Stomach (tissue), 9 donors: ENCODE measurements around the gene COL24A1. TPM values are rescaled to one million over a fixed set of nuclear protein-coding genes. Genes with fewer than 3 reads are reported as not detected.

Experiments
- DNase-seq, 2 donors: peaks; one replicate each; pipeline versions ENCODE4 v3.0.0 to v3.0.0-alpha.2; 2013 to 2019
- H3K27ac ChIP-seq, 5 donors: fragments of 200-600 bp in 4 of 5; sonication (generic) in 4 of 5; one replicate each; pipeline ENCODE4 v1.5.1; 2013 to 2019; ENCODE audit warnings: mild to moderate bottlenecking in 1 of 5, moderate library complexity in 1 of 5
- H3K27me3 ChIP-seq, 3 donors: fragments of 200-600 bp; sonication (generic); one replicate each; pipeline ENCODE4 v1.5.1; 2017 to 2019; ENCODE audit warnings: mixed run types in 1 of 3
- H3K36me3 ChIP-seq, 4 donors: fragments of 200-600 bp; sonication (generic); 1 replicate in 3 of 4; 2 replicates in 1 of 4; pipeline ENCODE4 v1.5.1; 2016 to 2019
- H3K4me1 ChIP-seq, 4 donors: fragments of 200-600 bp; sonication (generic); one replicate each; pipeline ENCODE4 v1.5.1; 2016 to 2019
- H3K4me3 ChIP-seq, 4 donors: fragments of 200-600 bp; sonication (generic) in 3 of 4; one replicate each; pipeline ENCODE4 v1.5.1; 2016 to 2019; ENCODE audit warnings: mild to moderate bottlenecking in 1 of 4
- H3K9me3 ChIP-seq, 4 donors: fragments of 200-600 bp; sonication (generic); one replicate each; pipeline ENCODE4 v1.5.1; 2016 to 2019
- CTCF ChIP-seq, 7 experiments: fragments of 450-650 bp in 4 of 7; fragments of 200-600 bp in 3 of 7; sonication (generic) in 3 of 7; IDR thresholded peaks; one replicate each; pipeline ENCODE4 v1.5.1; 2016 to 2019; ENCODE audit warnings: antibody characterized with exemption in 7 of 7, control low read depth in 2 of 7, mild to moderate bottlenecking in 1 of 7
- EP300 ChIP-seq: sonication (generic); formaldehyde crosslinking; IDR thresholded peaks from one replicate; pipeline ENCODE4 v1.6.1; 2017; ENCODE audit warnings: antibody characterized with exemption
- POLR2A ChIP-seq, 4 donors: fragments of 450-650 bp; IDR thresholded peaks; one replicate each; pipeline ENCODE4 v1.6.1; 2016; ENCODE audit warnings: antibody characterized with exemption in 4 of 4, control low read depth in 2 of 4, mild to moderate bottlenecking in 1 of 4, moderate library complexity in 1 of 4
- POLR2AphosphoS5 ChIP-seq, 3 donors: sonication (generic); formaldehyde crosslinking; IDR thresholded peaks; one replicate each; pipeline ENCODE4 v1.6.1; 2016; ENCODE audit warnings: antibody characterized with exemption in 3 of 3
- WGBS, 5 donors: extraction: QIAGEN DNeasy Blood & Tissue Kit in 3 of 5; methylation state at CpG; one replicate each; pipeline versions ENCODE4 v1.1.5 to v1.1.7; 2013 to 2018; 5-methylcytosine and 5-hydroxymethylcytosine counted together
- intact Hi-C: fragments of 100-400 bp; cut with DNase I; formaldehyde crosslinking; loops from one replicate; pipeline ENCODE4 v1.15.1; 2023; ENCODE audit warnings: low total_unique reads
- polyA plus RNA-seq, 3 donors: library from polyadenylated mRNA; stranded (reverse); fragments of 200-250 nt; gene quantifications; one replicate each; pipeline ENCODE4 v1.2.3, GENCODE V29; 2013
- total RNA-seq, 5 donors: library from RNA; depleted of rRNA; stranded (reverse); fragments of >200 nt; gene quantifications; one replicate each; pipeline versions ENCODE4 v1.1.0 to v1.2.3, GENCODE V29; 2014 to 2016
- donor health status: healthy with polysubstance abuse.
- donor health status: Bipolar disorder and iron deficiency.
- donor health status: healthy.

Gene COL24A1
- total and polyA plus RNA-seq, 8 donors = under 0.01 to 2.4 (median 0.34) TPM; not detected in 2

GRCh38 chr1:86152887-86153286, 3.7 kb downstream of the COL24A1 start:
- 27 to 85% (median 57%) methylated on average over 1 of the region's 1 CpG for WGBS, 5 donors
- Histone ChIP-seq H3K9me3 (no peaks in the 10 kb centered on the region), H3K36me3 (no peaks in the 10 kb centered on the region), H3K4me1 (peaks cover 17 to 32% (median 22%) of the 10 kb centered on the region in 4 donors), H3K27me3 (peaks cover 0 to 34% (median 31%) of the 10 kb centered on the region in 3 donors), H3K4me3 (no peak overlapping the region), H3K27ac (no peak overlapping the region)
- intact Hi-C loops = no loop called here
- DNase-seq = no peak
- no peak for TF ChIP-seq POLR2A (IDR thresholded peaks at IDR 0.05)
- TF ChIP-seq POLR2AphosphoS5 (IDR thresholded peaks at IDR 0.05) = no peak
- no peak for TF ChIP-seq CTCF (IDR thresholded peaks at IDR 0.05)
- no peak for TF ChIP-seq EP300

DNA sequence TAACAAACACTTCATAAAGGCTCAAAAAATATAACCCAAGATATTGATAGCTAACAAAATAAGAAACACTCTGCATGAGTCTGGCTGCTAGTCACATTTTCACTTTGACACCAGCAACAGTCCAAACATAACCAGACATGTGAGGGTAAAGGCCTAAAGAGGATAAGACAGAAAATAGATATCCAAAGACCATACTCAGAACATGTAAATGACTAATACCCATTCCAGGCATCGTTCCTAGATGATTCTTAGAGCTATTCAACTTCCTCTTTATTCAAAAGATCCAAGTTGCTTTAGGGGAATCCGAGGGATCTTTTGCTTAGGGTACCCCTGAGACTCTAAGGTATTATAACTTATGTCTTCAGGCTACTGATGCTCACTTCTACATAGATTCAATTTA, 5.1 kb downstream of the COL24A1 start:
- no peaks in the 10 kb centered on the region for H3K36me3 ChIP-seq
- H3K4me1 ChIP-seq = peaks cover 15 to 23% (median 17%) of the 10 kb centered on the region in 4 donors
- TF ChIP-seq POLR2A (IDR thresholded peaks at IDR 0.05) = no peak
- no peak for TF ChIP-seq CTCF (IDR thresholded peaks at IDR 0.05)
- no peak for TF ChIP-seq POLR2AphosphoS5 (IDR thresholded peaks at IDR 0.05)
- no peak for TF ChIP-seq EP300
- no peak overlapping the region for H3K27ac ChIP-seq
- H3K4me3 ChIP-seq = no peak overlapping the region
- intact Hi-C loops = no loop called here
- no peak for DNase-seq
- peaks cover 0 to 25% (median 23%) of the 10 kb centered on the region in 3 donors for H3K27me3 ChIP-seq
- 49 to 62% (median 59%) methylated on average over 2 of the region's 2 CpGs for WGBS, 5 donors
- H3K9me3 ChIP-seq = no peaks in the 10 kb centered on the region

- intact Hi-C loops = no loop called here
- H3K27ac ChIP-seq = no peak overlapping the region
- TF ChIP-seq EP300 = no peak
- no peak for TF ChIP-seq POLR2AphosphoS5 (IDR thresholded peaks at IDR 0.05)
- no peak for TF ChIP-seq POLR2A (IDR thresholded peaks at IDR 0.05)
- TF ChIP-seq CTCF (IDR thresholded peaks at IDR 0.05) = no peak
- no peak overlapping the region for H3K4me3 ChIP-seq
- H3K4me1 ChIP-seq = peaks cover 6 to 15% (median 9%) of the 10 kb centered on the region in 4 donors
- H3K36me3 ChIP-seq = no peaks in the 10 kb centered on the region
- peaks cover 0 to 17% (median 15%) of the 10 kb centered on the region in 3 donors for H3K27me3 ChIP-seq
- DNase-seq = no peak
- no peaks in the 10 kb centered on the region for H3K9me3 ChIP-seq
Measured at GRCh38 chr1:86150553-86151055, 6.0 kb downstream of the COL24A1 start.

DNA sequence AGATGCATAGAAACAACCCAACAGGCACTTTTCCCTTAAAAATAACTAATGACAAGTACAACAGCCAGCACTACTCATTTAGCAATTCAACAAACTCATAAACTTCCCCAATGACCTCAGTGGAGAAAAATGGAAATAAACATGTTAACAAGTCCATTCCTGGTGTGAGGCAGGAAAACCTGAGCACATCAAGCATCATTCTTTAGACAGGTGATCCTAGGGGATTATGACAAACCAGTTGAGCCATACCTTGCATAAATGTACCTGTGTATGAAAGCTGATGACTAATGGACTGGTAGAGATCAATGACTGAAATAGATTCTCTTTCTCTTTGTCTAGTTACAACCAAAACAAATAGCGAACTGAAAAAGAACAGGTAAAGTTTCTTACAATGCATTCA, 7.0 kb downstream of the COL24A1 start:
- intact Hi-C loops = no loop called here
- no peak overlapping the region for H3K4me3 ChIP-seq
- DNase-seq = no peak
- H3K9me3 ChIP-seq = no peaks in the 10 kb centered on the region
- peaks cover 0 to 5% (median 0%) of the 10 kb centered on the region in 4 donors for H3K4me1 ChIP-seq
- peaks cover 0 to 7% (median 5%) of the 10 kb centered on the region in 3 donors for H3K27me3 ChIP-seq
- no peak overlapping the region for H3K27ac ChIP-seq
- H3K36me3 ChIP-seq = no peaks in the 10 kb centered on the region
- no peak for TF ChIP-seq POLR2A (IDR thresholded peaks at IDR 0.05)
- TF ChIP-seq POLR2AphosphoS5 (IDR thresholded peaks at IDR 0.05) = no peak
- 0 to 93% (median 84%) methylated on average over 1 of the region's 1 CpG for WGBS, 5 donors

GRCh38 chr1:86147755-86148154, 8.8 kb downstream of the COL24A1 start:
- H3K36me3 ChIP-seq = no peaks in the 10 kb centered on the region
- H3K27ac ChIP-seq = no peak overlapping the region
- no peaks in the 10 kb centered on the region for H3K9me3 ChIP-seq
- intact Hi-C loops = no loop called here
- WGBS, 5 donors = 73 to 83% (median 78%) methylated on average over 2 of the region's 2 CpGs
- H3K4me3 ChIP-seq = no peak overlapping the region
- DNase-seq = no peak
- no peaks in the 10 kb centered on the region for H3K27me3 ChIP-seq
- TF ChIP-seq EP300 (no peak), POLR2AphosphoS5 (IDR thresholded peaks at IDR 0.05) (no peak), CTCF (IDR thresholded peaks at IDR 0.05) (no peak), POLR2A (IDR thresholded peaks at IDR 0.05) (no peak)
- no peaks in the 10 kb centered on the region for H3K4me1 ChIP-seq
